ENCODE measurements around the gene SAXO2. TPM values are rescaled to one million over a fixed set of nuclear protein-coding genes. Genes with fewer than 3 reads are reported as not detected.

The SAXO2 gene
- total and polyA plus RNA-seq, 2 experiments from 2014 or later = 0.73 to 10.1 TPM

GRCh38 chr15:82292271-82292670 lies 29.7 kb downstream of the SAXO2 start:
- Histone ChIP-seq H3K27me3 (ENCODE audit: insufficient read depth) (no peaks in the 10 kb centered on the region), H3K4me1 (ENCODE audit: insufficient read depth) (no peaks in the 10 kb centered on the region), H3K4me3 (no peak overlapping the region), H4K20me1 (replicated peaks; ENCODE audit: insufficient read depth) (no peaks in the 10 kb centered on the region), H3K36me3 (ENCODE audit: insufficient read depth) (no peaks in the 10 kb centered on the region), H3K4me2 (no peak overlapping the region), H3K27ac (ENCODE audit: low read depth) (no peak overlapping the region), H3K79me2 (replicated peaks; ENCODE audit: insufficient read depth) (no peaks in the 10 kb centered on the region), H3F3A (replicated peaks; ENCODE audit: low read depth) (no peaks in the 10 kb centered on the region), H2AFZ (no peak overlapping the region), H3K9me2 (ENCODE audit: insufficient read depth) (no peaks in the 10 kb centered on the region)
- no peak overlapping the region for H3K4me3 Mint-ChIP-seq
- H3K27me3 Mint-ChIP-seq (ENCODE audit: insufficient read depth, low read depth, poor library complexity) = no peaks in the 10 kb centered on the region
- ATAC-seq = no peak
- H3K27ac Mint-ChIP-seq = no peak overlapping the region; the same call in 1 of the 2 replicates
- peaks cover 11% of the 10 kb centered on the region; the same call in 2 of the 3 replicates for H3K4me1 Mint-ChIP-seq
- no peak for DNase-seq (ENCODE audit: low spot score)
- H3K36me3 Mint-ChIP-seq (ENCODE audit: low read depth) = no peaks in the 10 kb centered on the region
- TF ChIP-seq EZH2phosphoT487 (IDR thresholded peaks at IDR 0.05; ENCODE audit: unreplicated experiment) (no peak), REST (IDR thresholded peaks at IDR 0.05; ENCODE audit: unreplicated experiment) (no peak), CTCF (conservative IDR thresholded peaks at IDR 0.05; ENCODE audit: low read depth in 2 of 2) (no peak), ZNF462 (CRISPR knock-in tag; IDR thresholded peaks at IDR 0.05) (no peak), JUNB (IDR thresholded peaks at IDR 0.05; ENCODE audit: unreplicated experiment) (no peak), NANOG (IDR thresholded peaks at IDR 0.05; ENCODE audit: borderline replicate concordance) (no peak), ZNF331 (CRISPR knock-in tag; IDR thresholded peaks at IDR 0.05; ENCODE audit: low read depth) (no peak), CREB1 (CRISPR knock-in tag; IDR thresholded peaks at IDR 0.05; ENCODE audit: low read depth) (no peak), POLR2AphosphoS5 (IDR thresholded peaks at IDR 0.05; ENCODE audit: low read depth) (no peak), ZNF114 (CRISPR knock-in tag; IDR thresholded peaks at IDR 0.05) (no peak), EZH2 (IDR thresholded peaks at IDR 0.05; ENCODE audit: low read depth, unreplicated experiment) (no peak), ETS1 (IDR thresholded peaks at IDR 0.05) (no peak), STAT1 (IDR thresholded peaks at IDR 0.05; ENCODE audit: unreplicated experiment) (no peak)
- peaks cover 3% of the 10 kb centered on the region; the same call in 1 of the 3 replicates for H3K9me3 Mint-ChIP-seq

Data from GM23338 (cell line).